Measurements from ENCODE around the gene SH3BGRL3. TPM values are rescaled to one million over a fixed set of nuclear protein-coding genes. Genes with fewer than 3 reads are reported as not detected.

Gene SH3BGRL3
- total RNA-seq, 3 donors from 2014 or later, result 27.5 to 55.7 (median 50.1) TPM

GRCh38 chr1:26300578-26301275, 20.8 kb downstream of the SH3BGRL3 start:
- intact Hi-C loops (cut with DNase I; ENCODE audit: low total_unique reads), result no loop called here
- H3K4me1 ChIP-seq, result peaks cover 0 to 5% of the 10 kb centered on the region in 2 donors
- DNase-seq (ENCODE audit: low spot score in 2 of 2), result no peak

GRCh38 chr1:26302733-26303405, 23.0 kb downstream of the SH3BGRL3 start:
- no peaks in the 10 kb centered on the region for H3K9me3 ChIP-seq
- no peak overlapping the region for H3K4me3 ChIP-seq
- H3K4me1 ChIP-seq, result peaks cover 0 to 8% of the 10 kb centered on the region in 2 donors
- TF ChIP-seq POLR2AphosphoS5 (IDR thresholded peaks at IDR 0.05), result no peak
- TF ChIP-seq CTCF (IDR thresholded peaks at IDR 0.05), result no peak
- H3K36me3 ChIP-seq, result no peaks in the 10 kb centered on the region
- DNase-seq (ENCODE audit: low spot score in 2 of 2), result no peak
- intact Hi-C loops (cut with DNase I; ENCODE audit: low total_unique reads), result no loop called here
- no peaks in the 10 kb centered on the region for H3K27me3 ChIP-seq
- H3K27ac ChIP-seq, result peak overlapping the region in 1 of 2 donors; percentile 19

More at GRCh38 chr1:26300578-26301275, 20.8 kb downstream of the SH3BGRL3 start:
- Histone ChIP-seq H3K27me3 (no peaks in the 10 kb centered on the region), H3K4me3 (no peak overlapping the region), H3K36me3 (no peaks in the 10 kb centered on the region), H3K27ac (no peak overlapping the region), H3K9me3 (no peaks in the 10 kb centered on the region)
- TF ChIP-seq POLR2A (IDR thresholded peaks at IDR 0.05), result no peak
- TF ChIP-seq POLR2AphosphoS5 (IDR thresholded peaks at IDR 0.05), result no peak
- no peak for TF ChIP-seq CTCF (IDR thresholded peaks at IDR 0.05)

GRCh38 chr1:26305667-26306289, 25.9 kb downstream of the SH3BGRL3 start:
- H3K4me1 ChIP-seq, result peaks cover 0 to 8% of the 10 kb centered on the region in 2 donors
- H3K9me3 ChIP-seq, result no peaks in the 10 kb centered on the region
- TF ChIP-seq POLR2A (IDR thresholded peaks at IDR 0.05) (no peak), POLR2AphosphoS5 (IDR thresholded peaks at IDR 0.05) (no peak), CTCF (IDR thresholded peaks at IDR 0.05) (no peak)
- no peaks in the 10 kb centered on the region for H3K27me3 ChIP-seq
- no peak for DNase-seq (ENCODE audit: low spot score in 2 of 2)
- intact Hi-C loops (cut with DNase I; ENCODE audit: low total_unique reads), result no loop called here
- peak overlapping the region; percentile 44 to 84 (median 77) for H3K4me3 ChIP-seq
- H3K36me3 ChIP-seq, result no peaks in the 10 kb centered on the region
- peak overlapping the region; percentile 56 to 67 for H3K27ac ChIP-seq

- Histone ChIP-seq H3K9me3 (no peaks in the 10 kb centered on the region), H3K4me3 (peak within 1 kb of the TSS; percentile 44 to 84 (median 77)), H3K27ac (peak within 1 kb of the TSS; percentile 56 to 67), H3K27me3 (no peaks in the 10 kb centered on the region), H3K36me3 (no peaks in the 10 kb centered on the region), H3K4me1 (peaks cover 0 to 8% of the 10 kb centered on the region in 2 donors)
- DNase-seq (ENCODE audit: low spot score in 2 of 2), result peak; percentile 92 to 95
- TF ChIP-seq CTCF (IDR thresholded peaks at IDR 0.05) (no peak), POLR2A (IDR thresholded peaks at IDR 0.05) (no peak), POLR2AphosphoS5 (IDR thresholded peaks at IDR 0.05) (peak in 2 of 3 donors; percentile 29 to 42)
- intact Hi-C loops (cut with DNase I; ENCODE audit: low total_unique reads), result no loop called here
These were observed 26.7 kb downstream of the SH3BGRL3 start, which contains the start of gene UBXN11 for GRCh38 chr1:26306290-26307229. UBXN11 (minus strand) TSS chr1:26306636; CDS start chr1:26302883, 3,753 bp downstream.
